Caco-2 (cell line): ENCODE measurements around the gene UTS2R. TPM values are rescaled to one million over a fixed set of nuclear protein-coding genes. Genes with fewer than 3 reads are reported as not detected.

Experiments used
- BruUV-seq: library from RNA; stranded (reverse); fragments of 400-500 nt; replicated peaks from 2 replicates; lab custom pipeline; 2021; lab: Mats Ljungman, UMichigan
- CTCF ChIA-PET: fragments of 300-600 bp; sonication (Branson Sonifier 250); formaldehyde crosslinking; loops from one replicate; lab custom pipeline; 2022; ENCODE audit warnings: antibody characterized with exemption; lab: Charles Lee
- POLR2A ChIA-PET: fragments of 300-600 bp; sonication (Branson Sonifier 250); formaldehyde crosslinking; loops from one replicate; lab custom pipeline; 2022; ENCODE audit warnings: antibody characterized with exemption; lab: Charles Lee
- DNase-seq, 2 experiments: peaks; one replicate each; pipeline versions ENCODE4 v3.0.0 to v3.0.0-alpha.2; 2020 to 2022
- H3K27me3 ChIP-seq: replicated peaks from 2 replicates; pipeline ENCODE4 v1.6.0; 2011; ENCODE audit warnings: low read length; ENCODE audit not compliant: control insufficient read depth, insufficient read depth
- H3K36me3 ChIP-seq: 2 replicates; pipeline ENCODE4 v1.5.1; 2011; ENCODE audit warnings: low read length; ENCODE audit not compliant: control insufficient read depth, insufficient read depth
- H3K4me1 ChIP-seq: fragments of 250-450 bp; sonication (Bioruptor Pico); 2 replicates; pipeline ENCODE4 v1.5.1; 2020; ENCODE audit warnings: mild to moderate bottlenecking
- H3K4me3 ChIP-seq: 2 replicates; pipeline ENCODE4 v1.5.1; 2011; ENCODE audit warnings: low read depth, mild to moderate bottlenecking, control low read depth, low read length
- H3K9me3 ChIP-seq: fragments of 250-450 bp; sonication (Bioruptor Pico); 2 replicates; pipeline ENCODE4 v1.5.1; 2020; ENCODE audit warnings: mild to moderate bottlenecking, moderate library complexity
- H3K27ac Mint-ChIP-seq: one replicate; pipeline ENCODE4 v1.8.0; 2022; ENCODE audit warnings: mixed read lengths; ENCODE audit not compliant: unreplicated experiment
- H3K27me3 Mint-ChIP-seq: one replicate; pipeline ENCODE4 v1.8.0; 2022; ENCODE audit warnings: mixed read lengths; ENCODE audit not compliant: insufficient read depth, unreplicated experiment
- H3K36me3 Mint-ChIP-seq: one replicate; pipeline ENCODE4 v1.8.0; 2022; ENCODE audit warnings: mild to moderate bottlenecking, mixed read lengths; ENCODE audit not compliant: insufficient read depth, unreplicated experiment
- H3K4me1 Mint-ChIP-seq: one replicate; pipeline ENCODE4 v1.8.0; 2022; ENCODE audit warnings: low read depth, mixed read lengths; ENCODE audit not compliant: unreplicated experiment
- H3K4me3 Mint-ChIP-seq: one replicate; pipeline ENCODE4 v1.8.0; 2022; ENCODE audit warnings: mild to moderate bottlenecking, moderate library complexity, mixed read lengths; ENCODE audit not compliant: unreplicated experiment
- H3K9me3 Mint-ChIP-seq: one replicate; pipeline ENCODE4 v1.8.0; 2022; ENCODE audit warnings: mixed read lengths; ENCODE audit not compliant: unreplicated experiment
- CTCF ChIP-seq, 2 experiments: fragments of 200-600 bp in 1 of 2; IDR thresholded peaks; 1 replicate in 1 of 2; 2 replicates in 1 of 2; pipeline versions ENCODE4 v1.5.1 to v1.8.0; 2011 to 2022; ENCODE audit warnings: antibody characterized with exemption in 1 of 2, control low read depth in 1 of 2, inconsistent platforms in 1 of 2, low read depth in 1 of 2, low read length in 1 of 2, mild to moderate bottlenecking in 1 of 2, moderate library complexity in 1 of 2; ENCODE audit not compliant: insufficient read depth in 1 of 2, severe bottlenecking in 1 of 2, unreplicated experiment in 1 of 2
- intact Hi-C: fragments of 100-400 bp; cut with micrococcal nuclease; formaldehyde crosslinking; loops from one replicate; pipeline ENCODE4 v1.10.0; 2022; ENCODE audit not compliant: unreplicated experiment
- total RNA-seq: library from RNA; stranded (reverse); gene quantifications from 2 replicates; pipeline ENCODE4 v1.2.3, GENCODE V29; 2022

UTS2R gene
- total RNA-seq, 1 experiment from 2014 or later = 0.66 TPM

GRCh38 chr17:82325286-82326180 lies 46.0 kb upstream of the UTS2R start:
- no peaks in the 10 kb centered on the region for H3K27me3 Mint-ChIP-seq
- no TSS peak for BruUV-seq
- H3K9me3 ChIP-seq = no peaks in the 10 kb centered on the region
- ChIA-PET POLR2A (interaction anchor here (0.6 kb wide), 1 partner anchor 33 kb away, joined by 4 read pairs; no protein-coding TSS in a partner anchor), CTCF (no interaction called here)
- DNase-seq = no peak
- intact Hi-C loops = no loop called here
- no peaks in the 10 kb centered on the region for H3K27me3 ChIP-seq
- H3K4me1 ChIP-seq = peaks cover 27% of the 10 kb centered on the region
- H3K27ac Mint-ChIP-seq = no peak overlapping the region
- H3K4me3 Mint-ChIP-seq = no peak overlapping the region
- H3K4me1 Mint-ChIP-seq = no peaks in the 10 kb centered on the region
- peaks cover 6% of the 10 kb centered on the region for H3K36me3 Mint-ChIP-seq
- no peak overlapping the region for H3K4me3 ChIP-seq
- no peak for TF ChIP-seq CTCF (IDR thresholded peaks at IDR 0.05; ENCODE audit: insufficient read depth in 1 of 2, low read depth in 1 of 2, low read length in 1 of 2, severe bottlenecking in 1 of 2, unreplicated experiment in 1 of 2)
- no peaks in the 10 kb centered on the region for H3K36me3 ChIP-seq
- H3K9me3 Mint-ChIP-seq = no peaks in the 10 kb centered on the region

- Histone ChIP-seq H3K36me3 (no peaks in the 10 kb centered on the region), H3K9me3 (no peaks in the 10 kb centered on the region), H3K4me3 (no peak overlapping the region), H3K27me3 (no peaks in the 10 kb centered on the region), H3K4me1 (peaks cover 23% of the 10 kb centered on the region)
- Mint-ChIP-seq H3K9me3 (no peaks in the 10 kb centered on the region), H3K4me1 (no peaks in the 10 kb centered on the region), H3K27me3 (no peaks in the 10 kb centered on the region), H3K27ac (no peak overlapping the region), H3K4me3 (no peak overlapping the region), H3K36me3 (peaks cover 10% of the 10 kb centered on the region)
- ChIA-PET CTCF (no interaction called here), POLR2A (no interaction called here)
- DNase-seq = no peak
- BruUV-seq = no TSS peak
- intact Hi-C loops = no loop called here
- no peak for TF ChIP-seq CTCF (IDR thresholded peaks at IDR 0.05; ENCODE audit: insufficient read depth in 1 of 2, low read depth in 1 of 2, low read length in 1 of 2, severe bottlenecking in 1 of 2, unreplicated experiment in 1 of 2)
These were observed 44.3 kb upstream of the UTS2R start for GRCh38 chr17:82327289-82327688.

- Histone ChIP-seq H3K9me3 (no peaks in the 10 kb centered on the region), H3K36me3 (no peaks in the 10 kb centered on the region), H3K27me3 (no peaks in the 10 kb centered on the region), H3K4me3 (no peak overlapping the region), H3K4me1 (peaks cover 25% of the 10 kb centered on the region)
- CTCF ChIA-PET = interaction anchor here (0.7 kb wide), 1 partner anchor 357 kb away, joined by 3 read pairs; no protein-coding TSS in a partner anchor
- BruUV-seq = no TSS peak
- Mint-ChIP-seq H3K9me3 (no peaks in the 10 kb centered on the region), H3K27ac (no peak overlapping the region), H3K36me3 (peaks cover 10% of the 10 kb centered on the region), H3K4me3 (no peak overlapping the region), H3K27me3 (no peaks in the 10 kb centered on the region), H3K4me1 (no peaks in the 10 kb centered on the region)
- POLR2A ChIA-PET = no interaction called here
- intact Hi-C loops = no loop called here
- DNase-seq = no peak
- TF ChIP-seq CTCF (IDR thresholded peaks at IDR 0.05; ENCODE audit: insufficient read depth in 1 of 2, low read depth in 1 of 2, low read length in 1 of 2, severe bottlenecking in 1 of 2, unreplicated experiment in 1 of 2) = no peak
These were observed 43.8 kb upstream of the UTS2R start for GRCh38 chr17:82327757-82328140.
